ENCODE data around the gene LRBA. TPM values are rescaled to one million over a fixed set of nuclear protein-coding genes. Genes with fewer than 3 reads are reported as not detected.
"Not testable (repeated sequence)": the region's sequence is repeated elsewhere in the genome, so short reads cannot be mapped to it uniquely, and the experiment has no call there.

The LRBA gene
- polyA plus RNA-seq, 4 donors, result 14.9 to 62.2 (median 19.6) TPM

GRCh38 chr4:151012820-151013219 lies 2.3 kb downstream of the LRBA start:
- Histone ChIP-seq H3K27me3 (ENCODE audit: control insufficient read depth in 3 of 3, insufficient read depth in 3 of 3, low read length in 3 of 3) (no peaks in the 10 kb centered on the region), H3K36me3 (ENCODE audit: control insufficient read depth in 3 of 3, insufficient read depth in 2 of 3, low read depth in 1 of 3, low read length in 3 of 3) (peaks cover 0 to 17% (median 0%) of the 10 kb centered on the region in 3 donors), H3K27ac (ENCODE audit: low read depth in 1 of 3, low read length in 2 of 3) (no peak overlapping the region), H3K4me3 (ENCODE audit: low read depth in 1 of 3, low read length in 3 of 3) (peak overlapping the region in 2 of 3 donors; percentile 28 to 31), H3K9me3 (ENCODE audit: control insufficient read depth in 2 of 2, insufficient read depth in 1 of 2, low read depth in 1 of 2, low read length in 1 of 2) (no peaks in the 10 kb centered on the region), H3K4me1 (ENCODE audit: control insufficient read depth in 3 of 3, insufficient read depth in 2 of 3, low read depth in 1 of 3, low read length in 2 of 3) (peaks cover 0 to 9% (median 0%) of the 10 kb centered on the region in 3 donors)
- DNase-seq (peak; percentile 60 to 72), FAIRE-seq (no peak)
- 4 to 36% (median 23%) methylated on average over 8 of the region's 8 CpGs for WGBS, 3 donors

- Histone ChIP-seq H3K27me3 (ENCODE audit: control insufficient read depth in 3 of 3, insufficient read depth in 3 of 3, low read length in 3 of 3) (no peaks in the 10 kb centered on the region), H3K4me1 (ENCODE audit: control insufficient read depth in 3 of 3, insufficient read depth in 2 of 3, low read depth in 1 of 3, low read length in 2 of 3) (peaks cover 0 to 9% (median 0%) of the 10 kb centered on the region in 3 donors), H3K4me3 (ENCODE audit: low read depth in 1 of 3, low read length in 3 of 3) (peak overlapping the region in 1 of 3 donors; percentile 28), H3K36me3 (ENCODE audit: control insufficient read depth in 3 of 3, insufficient read depth in 2 of 3, low read depth in 1 of 3, low read length in 3 of 3) (peaks cover 0 to 21% (median 0%) of the 10 kb centered on the region in 3 donors), H3K27ac (ENCODE audit: low read depth in 1 of 3, low read length in 2 of 3) (no peak overlapping the region), H3K9me3 (ENCODE audit: control insufficient read depth in 2 of 2, insufficient read depth in 1 of 2, low read depth in 1 of 2, low read length in 1 of 2) (no peaks in the 10 kb centered on the region)
- no peak for FAIRE-seq
- WGBS, 3 donors, result 57 to 69% (median 59%) methylated on average over 2 of the region's 2 CpGs
- no peak for DNase-seq
Observed at GRCh38 chr4:151012376-151012775, 2.7 kb downstream of the LRBA start.

GRCh38 chr4:151004222-151004621 lies 10.9 kb downstream of the LRBA start:
- Histone ChIP-seq H3K27me3 (ENCODE audit: control insufficient read depth in 3 of 3, insufficient read depth in 3 of 3, low read length in 3 of 3) (no peaks in the 10 kb centered on the region), H3K9me3 (ENCODE audit: control insufficient read depth in 2 of 2, insufficient read depth in 1 of 2, low read depth in 1 of 2, low read length in 1 of 2) (no peaks in the 10 kb centered on the region), H3K4me1 (ENCODE audit: control insufficient read depth in 3 of 3, insufficient read depth in 2 of 3, low read depth in 1 of 3, low read length in 2 of 3) (no peaks in the 10 kb centered on the region), H3K27ac (ENCODE audit: low read depth in 1 of 3, low read length in 2 of 3) (no peak overlapping the region), H3K36me3 (ENCODE audit: control insufficient read depth in 3 of 3, insufficient read depth in 2 of 3, low read depth in 1 of 3, low read length in 3 of 3) (peaks cover 1 to 35% (median 2%) of the 10 kb centered on the region in 3 donors), H3K4me3 (ENCODE audit: low read depth in 1 of 3, low read length in 3 of 3) (no peak overlapping the region)
- no peak for DNase-seq
- no peak for FAIRE-seq
- WGBS, 3 donors, result 83 to 90% (median 89%) methylated on average over 5 of the region's 5 CpGs

DNA sequence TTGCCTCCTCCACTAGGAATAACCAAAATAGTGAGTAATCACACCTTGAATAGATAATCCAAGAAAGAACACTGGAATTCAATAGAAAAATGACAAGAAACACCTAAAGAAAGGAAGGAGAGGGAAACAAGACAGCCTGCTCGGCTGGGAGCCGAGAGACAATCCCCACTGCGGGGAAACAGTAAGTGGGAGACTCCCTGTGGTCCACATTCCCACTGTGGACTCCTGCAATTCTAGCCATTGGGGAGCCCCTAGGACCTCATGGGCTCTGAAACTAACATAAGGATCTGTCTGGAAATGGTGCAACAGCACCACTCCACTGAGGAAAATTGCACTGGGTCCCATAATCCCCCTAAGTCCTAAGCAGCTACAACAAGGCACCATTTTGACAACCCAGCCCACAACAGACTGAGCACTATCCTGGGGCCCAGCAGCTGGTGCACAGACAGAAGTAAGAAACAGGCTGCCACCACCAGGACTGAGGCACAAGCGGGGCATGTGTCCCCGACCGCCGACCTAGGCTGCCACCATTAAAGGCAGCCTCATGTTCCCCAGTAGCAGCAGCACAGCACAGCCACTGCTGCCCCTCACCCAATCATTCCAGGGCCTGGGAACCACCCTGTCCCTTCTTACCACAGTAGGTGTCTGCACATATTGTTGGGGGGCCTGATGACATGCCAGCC lies 14.2 kb downstream of the LRBA start:
- no peak for FAIRE-seq
- Histone ChIP-seq H3K4me3 (ENCODE audit: low read depth in 1 of 3, low read length in 3 of 3) (no peak overlapping the region), H3K27me3 (ENCODE audit: control insufficient read depth in 3 of 3, insufficient read depth in 3 of 3, low read length in 3 of 3) (no peaks in the 10 kb centered on the region), H3K4me1 (ENCODE audit: control insufficient read depth in 3 of 3, insufficient read depth in 2 of 3, low read depth in 1 of 3, low read length in 2 of 3) (no peaks in the 10 kb centered on the region), H3K9me3 (ENCODE audit: control insufficient read depth in 2 of 2, insufficient read depth in 1 of 2, low read depth in 1 of 2, low read length in 1 of 2) (no peaks in the 10 kb centered on the region), H3K36me3 (ENCODE audit: control insufficient read depth in 3 of 3, insufficient read depth in 2 of 3, low read depth in 1 of 3, low read length in 3 of 3) (peaks cover 1 to 21% (median 2%) of the 10 kb centered on the region in 3 donors), H3K27ac (ENCODE audit: low read depth in 1 of 3, low read length in 2 of 3) (no peak overlapping the region)
- no peak for DNase-seq
- WGBS, 3 donors, result 97 to 100% (median 97%) methylated on average over 7 of the region's 7 CpGs

GRCh38 chr4:150999086-150999485 lies 16.0 kb downstream of the LRBA start:
- no peaks in the 10 kb centered on the region for H3K27me3 ChIP-seq (ENCODE audit: control insufficient read depth in 3 of 3, insufficient read depth in 3 of 3, low read length in 3 of 3)
- DNase-seq (no peak), FAIRE-seq (no peak)
- H3K9me3 ChIP-seq (ENCODE audit: control insufficient read depth in 2 of 2, insufficient read depth in 1 of 2, low read depth in 1 of 2, low read length in 1 of 2), result no peaks in the 10 kb centered on the region
- no peak overlapping the region for H3K27ac ChIP-seq (ENCODE audit: low read depth in 1 of 3, low read length in 2 of 3)
- H3K36me3 ChIP-seq (ENCODE audit: control insufficient read depth in 3 of 3, insufficient read depth in 2 of 3, low read depth in 1 of 3, low read length in 3 of 3), result peaks cover 1 to 11% (median 2%) of the 10 kb centered on the region in 3 donors
- H3K4me1 ChIP-seq (ENCODE audit: control insufficient read depth in 3 of 3, insufficient read depth in 2 of 3, low read depth in 1 of 3, low read length in 2 of 3), result no peaks in the 10 kb centered on the region
- 67 to 92% (median 76%) methylated on average over 1 of the region's 1 CpG for WGBS, 3 donors
- H3K4me3 ChIP-seq (ENCODE audit: low read depth in 1 of 3, low read length in 3 of 3), result no peak overlapping the region

GRCh38 chr4:150997141-150997540 lies 17.9 kb downstream of the LRBA start:
- DNase-seq (no peak), FAIRE-seq (no peak)
- no peaks in the 10 kb centered on the region for H3K4me1 ChIP-seq (ENCODE audit: control insufficient read depth in 3 of 3, insufficient read depth in 2 of 3, low read depth in 1 of 3, low read length in 2 of 3)
- peaks cover 1 to 3% (median 2%) of the 10 kb centered on the region in 3 donors for H3K36me3 ChIP-seq (ENCODE audit: control insufficient read depth in 3 of 3, insufficient read depth in 2 of 3, low read depth in 1 of 3, low read length in 3 of 3)
- no peaks in the 10 kb centered on the region for H3K27me3 ChIP-seq (ENCODE audit: control insufficient read depth in 3 of 3, insufficient read depth in 3 of 3, low read length in 3 of 3)
- H3K9me3 ChIP-seq (ENCODE audit: control insufficient read depth in 2 of 2, insufficient read depth in 1 of 2, low read depth in 1 of 2, low read length in 1 of 2), result no peaks in the 10 kb centered on the region
- no peak overlapping the region for H3K4me3 ChIP-seq (ENCODE audit: low read depth in 1 of 3, low read length in 3 of 3)
- no peak overlapping the region for H3K27ac ChIP-seq (ENCODE audit: low read depth in 1 of 3, low read length in 2 of 3)

DNA sequence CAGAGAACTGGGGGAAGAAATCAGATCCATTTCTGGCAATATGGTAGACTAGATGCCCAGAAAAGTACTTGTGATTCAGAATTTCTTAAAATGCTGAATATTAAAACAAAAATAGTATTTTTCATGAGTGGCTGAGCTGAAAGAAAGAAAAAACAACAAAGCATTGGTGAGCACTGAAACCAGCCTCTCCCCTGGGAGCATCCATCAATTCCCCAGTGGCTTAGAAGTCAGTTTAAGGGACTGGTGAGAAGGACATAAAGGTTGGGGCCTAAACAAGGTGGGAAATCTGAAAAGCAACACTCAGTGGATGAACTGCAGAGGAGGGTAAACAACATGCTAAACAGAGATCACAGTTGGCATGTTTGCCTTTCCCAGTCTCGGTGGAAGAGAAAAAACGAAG lies 20.4 kb downstream of the LRBA start:
- WGBS, 3 donors, result 88 to 95% (median 94%) methylated on average over 2 of the region's 2 CpGs
- Histone ChIP-seq H3K27ac (ENCODE audit: low read depth in 1 of 3, low read length in 2 of 3) (no peak overlapping the region), H3K4me3 (ENCODE audit: low read depth in 1 of 3, low read length in 3 of 3) (no peak overlapping the region), H3K27me3 (ENCODE audit: control insufficient read depth in 3 of 3, insufficient read depth in 3 of 3, low read length in 3 of 3) (no peaks in the 10 kb centered on the region), H3K9me3 (ENCODE audit: control insufficient read depth in 2 of 2, insufficient read depth in 1 of 2, low read depth in 1 of 2, low read length in 1 of 2) (no peaks in the 10 kb centered on the region), H3K36me3 (ENCODE audit: control insufficient read depth in 3 of 3, insufficient read depth in 2 of 3, low read depth in 1 of 3, low read length in 3 of 3) (peaks cover 0 to 5% (median 3%) of the 10 kb centered on the region in 3 donors), H3K4me1 (ENCODE audit: control insufficient read depth in 3 of 3, insufficient read depth in 2 of 3, low read depth in 1 of 3, low read length in 2 of 3) (no peaks in the 10 kb centered on the region)
- FAIRE-seq (no peak), DNase-seq (no peak)

- not testable (repeated sequence) for H3K36me3 ChIP-seq (ENCODE audit: control insufficient read depth in 3 of 3, insufficient read depth in 2 of 3, low read depth in 1 of 3, low read length in 3 of 3)
Observed at GRCh38 chr4:150993577-150993976, 21.5 kb downstream of the LRBA start.

GRCh38 chr4:150990993-150991392 lies 24.1 kb downstream of the LRBA start:
- Histone ChIP-seq H3K4me3 (ENCODE audit: low read depth in 1 of 3, low read length in 3 of 3) (no peak overlapping the region), H3K4me1 (ENCODE audit: control insufficient read depth in 3 of 3, insufficient read depth in 2 of 3, low read depth in 1 of 3, low read length in 2 of 3) (no peaks in the 10 kb centered on the region), H3K27me3 (ENCODE audit: control insufficient read depth in 3 of 3, insufficient read depth in 3 of 3, low read length in 3 of 3) (no peaks in the 10 kb centered on the region), H3K27ac (ENCODE audit: low read depth in 1 of 3, low read length in 2 of 3) (no peak overlapping the region), H3K36me3 (ENCODE audit: control insufficient read depth in 3 of 3, insufficient read depth in 2 of 3, low read depth in 1 of 3, low read length in 3 of 3) (peaks cover 0 to 6% (median 5%) of the 10 kb centered on the region in 3 donors), H3K9me3 (ENCODE audit: control insufficient read depth in 2 of 2, insufficient read depth in 1 of 2, low read depth in 1 of 2, low read length in 1 of 2) (no peaks in the 10 kb centered on the region)
- FAIRE-seq (no peak), DNase-seq (no peak)
- 87 to 92% (median 90%) methylated on average over 2 of the region's 2 CpGs for WGBS, 3 donors

More at GRCh38 chr4:150993577-150993976, 21.5 kb downstream of the LRBA start:
- H3K4me1 ChIP-seq (ENCODE audit: control insufficient read depth in 3 of 3, insufficient read depth in 2 of 3, low read depth in 1 of 3, low read length in 2 of 3); DNase-seq; H3K4me3 ChIP-seq (ENCODE audit: low read depth in 1 of 3, low read length in 3 of 3); H3K27ac ChIP-seq (ENCODE audit: low read depth in 1 of 3, low read length in 2 of 3); H3K9me3 ChIP-seq (ENCODE audit: control insufficient read depth in 2 of 2, insufficient read depth in 1 of 2, low read depth in 1 of 2, low read length in 1 of 2); H3K27me3 ChIP-seq (ENCODE audit: control insufficient read depth in 3 of 3, insufficient read depth in 3 of 3, low read length in 3 of 3); FAIRE-seq: not testable (repeated sequence)
- 94 to 97% (median 94%) methylated on average over 3 of the region's 3 CpGs for WGBS, 3 donors
